ENCODE measurements around the gene ZBTB46.
"Not testable (repeated sequence)": the region's sequence is repeated elsewhere in the genome, so short reads cannot be mapped to it uniquely, and the experiment has no call there.

ZBTB46 gene

GRCh38 chr20:63734111-63734945 lies 96.7 kb downstream of the ZBTB46 start:
- DNase-seq (ENCODE audit: low spot score): no peak

DNA sequence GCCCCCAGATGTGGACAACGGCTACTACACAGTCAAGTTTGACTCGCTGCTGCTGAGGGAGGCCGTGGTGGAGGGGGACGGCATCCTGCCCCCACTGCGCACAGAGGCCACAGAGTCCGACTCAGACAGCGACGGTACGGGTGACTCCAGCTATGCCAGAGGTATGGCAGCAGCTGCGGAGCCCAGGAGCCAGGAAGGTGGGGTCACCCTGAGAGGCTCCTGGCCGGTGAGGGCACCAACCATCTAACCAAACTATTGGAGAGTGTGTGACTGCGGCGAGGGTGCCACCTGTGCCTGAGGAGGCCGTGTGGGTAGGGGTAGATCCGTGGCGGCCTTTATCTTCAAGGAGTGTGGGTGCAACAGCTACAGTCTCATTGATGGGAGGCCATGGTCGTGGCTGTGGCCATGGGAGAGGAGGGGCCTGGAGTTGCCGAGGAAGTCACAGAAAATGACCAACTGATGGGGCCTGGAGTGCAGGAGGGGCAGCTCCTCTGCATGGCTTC lies 97.4 kb downstream of the ZBTB46 start:
- DNase-seq (ENCODE audit: low spot score): no peak

DNA sequence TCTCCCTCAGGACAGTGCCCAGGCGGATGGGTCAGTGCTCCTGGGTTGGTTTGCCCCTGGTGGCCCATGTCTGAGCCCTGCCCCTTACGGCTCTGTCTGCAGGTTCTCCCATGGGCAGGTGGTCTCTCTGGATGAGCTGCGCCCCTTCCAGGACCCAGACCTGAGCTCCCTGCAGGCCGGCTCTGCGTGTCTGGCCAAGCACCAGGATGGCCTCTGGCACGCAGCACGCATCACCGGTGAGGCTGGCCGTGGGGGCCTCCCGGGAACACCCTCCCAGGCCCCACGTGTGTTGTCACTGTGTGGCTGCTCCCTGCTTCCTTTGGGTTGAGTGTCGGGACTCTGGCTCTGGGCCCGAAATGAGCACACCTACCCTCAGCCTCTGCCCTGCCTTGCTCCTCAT lies 97.9 kb downstream of the ZBTB46 start:
- no peak for DNase-seq (ENCODE audit: low spot score)

GRCh38 chr20:63732118-63733095 lies 98.7 kb downstream of the ZBTB46 start:
- no peak for DNase-seq (ENCODE audit: low spot score)

DNA sequence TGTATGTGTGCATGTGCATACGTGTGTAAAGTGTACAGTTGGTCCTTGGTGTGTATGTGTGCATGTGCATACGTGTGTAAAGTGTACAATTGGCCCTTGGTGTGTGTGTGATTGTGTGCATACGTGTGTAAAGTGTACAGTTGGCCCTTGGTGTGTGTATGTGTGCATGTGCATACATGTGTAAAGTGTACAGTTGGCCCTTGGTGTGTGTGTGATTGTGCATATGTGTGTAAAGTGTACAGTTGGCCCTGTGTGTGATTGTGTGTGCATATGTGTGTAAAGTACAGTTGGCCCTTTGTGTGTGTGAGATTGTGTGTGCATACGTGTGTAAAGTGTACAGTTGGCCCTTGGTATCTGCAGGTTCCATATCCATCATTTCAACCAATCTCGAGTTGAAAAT lies 99.7 kb downstream of the ZBTB46 start:
- DNase-seq (ENCODE audit: low spot score): no peak

- DNase-seq (ENCODE audit: low spot score): not testable (repeated sequence)
These were observed 100.8 kb downstream of the ZBTB46 start for GRCh38 chr20:63730189-63730733.

- DNase-seq (ENCODE audit: low spot score): not testable (repeated sequence)
These were observed 108.0 kb downstream of the ZBTB46 start for GRCh38 chr20:63722967-63723622.

- no peak for DNase-seq (ENCODE audit: low spot score)
These were observed 112.1 kb downstream of the ZBTB46 start for GRCh38 chr20:63718996-63719395.

- DNase-seq (ENCODE audit: low spot score): no peak
These were observed 116.2 kb downstream of the ZBTB46 start for GRCh38 chr20:63714858-63715257.

GRCh38 chr20:63712191-63712590 lies 118.9 kb downstream of the ZBTB46 start:
- no peak for DNase-seq (ENCODE audit: low spot score)

GRCh38 chr20:63711085-63711645 lies 119.9 kb downstream of the ZBTB46 start:
- DNase-seq (ENCODE audit: low spot score): no peak

GRCh38 chr20:63709149-63709527 lies 121.9 kb downstream of the ZBTB46 start:
- no peak for DNase-seq (ENCODE audit: low spot score)

DNA sequence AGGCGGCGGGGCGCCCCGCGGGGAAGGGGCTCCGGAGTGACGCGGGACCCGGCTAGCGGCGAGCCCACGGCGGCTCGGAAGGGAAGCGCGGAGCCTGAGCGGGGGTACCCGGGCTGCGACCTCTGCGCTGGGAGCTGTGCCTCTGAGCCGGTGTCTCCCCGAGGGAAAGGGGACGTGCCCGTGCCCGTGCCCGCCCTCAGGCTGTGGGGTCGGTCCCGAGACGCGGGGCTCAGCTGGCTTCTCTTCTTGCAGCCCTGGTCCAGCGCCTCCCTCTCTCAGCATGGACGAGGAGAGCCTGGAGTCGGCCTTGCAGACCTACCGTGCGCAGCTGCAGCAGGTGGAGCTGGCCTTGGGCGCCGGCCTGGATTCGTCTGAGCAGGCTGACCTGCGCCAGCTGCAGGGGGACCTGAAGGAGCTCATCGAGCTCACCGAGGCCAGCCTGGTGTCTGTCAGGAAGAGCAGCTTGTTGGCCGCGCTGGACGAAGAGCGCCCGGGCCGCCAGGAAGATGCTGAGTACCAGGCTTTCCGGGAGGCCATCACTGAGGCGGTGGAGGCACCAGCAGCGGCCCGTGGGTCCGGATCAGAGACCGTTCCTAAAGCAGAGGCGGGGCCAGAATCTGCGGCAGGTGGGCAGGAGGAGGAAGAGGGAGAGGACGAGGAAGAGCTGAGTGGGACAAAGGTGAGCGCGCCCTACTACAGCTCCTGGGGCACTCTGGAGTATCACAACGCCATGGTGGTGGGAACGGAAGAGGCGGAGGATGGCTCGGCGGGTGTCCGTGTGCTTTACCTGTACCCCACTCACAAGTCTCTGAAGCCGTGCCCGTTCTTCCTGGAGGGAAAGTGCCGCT lies 122.5 kb downstream of the ZBTB46 start:
- peak; percentile 18 for DNase-seq (ENCODE audit: low spot score)

- DNase-seq (ENCODE audit: low spot score): peak; percentile 95
These were observed 123.3 kb downstream of the ZBTB46 start, which contains the start of the genes ARFRP1 and ZGPAT for GRCh38 chr20:63707558-63708300. TSS of gene ARFRP1 (minus strand) at chr20:63707976. CDS start at chr20:63707091, 885 bp downstream. TSS of gene ZGPAT (plus strand) at chr20:63708039. CDS start at chr20:63708581, 542 bp downstream.

DNA sequence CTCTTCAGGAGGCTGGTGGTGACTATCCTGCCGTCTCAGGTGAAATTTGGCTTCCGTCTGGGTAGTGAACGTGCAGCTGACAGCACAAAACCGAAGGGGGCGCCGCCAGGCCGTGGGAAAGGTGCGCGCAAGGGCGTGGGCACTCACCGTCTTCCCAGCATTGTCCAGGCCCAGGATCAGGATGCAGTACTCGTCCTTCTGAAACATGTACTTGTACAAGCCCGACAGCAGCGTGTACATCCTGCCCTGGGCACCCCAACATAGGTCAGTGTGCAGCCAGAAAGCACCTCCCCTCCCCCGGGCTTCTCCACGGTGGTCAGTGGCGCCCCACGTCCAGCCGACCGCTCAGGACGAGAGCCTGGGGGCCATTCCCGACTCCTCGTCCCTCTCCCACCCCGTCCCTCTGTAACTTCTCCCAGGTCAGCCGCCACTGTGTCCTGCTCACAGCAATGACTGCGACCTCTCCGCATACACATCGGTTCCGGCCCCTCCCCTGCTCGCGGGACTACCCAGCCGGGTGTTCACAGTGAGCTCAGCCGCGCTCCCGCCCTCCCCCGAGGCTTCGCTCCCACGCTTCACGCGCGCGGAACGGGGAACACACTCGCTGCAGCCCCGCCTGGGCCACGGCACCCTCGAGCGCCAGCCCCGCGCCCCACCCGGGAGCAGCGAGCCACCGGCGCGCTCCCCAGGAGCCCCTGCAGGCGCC lies 124.1 kb downstream of the ZBTB46 start:
- DNase-seq (ENCODE audit: low spot score): peak; percentile 81

GRCh38 chr20:63706027-63706695 lies 124.9 kb downstream of the ZBTB46 start:
- peak; percentile 2 for DNase-seq (ENCODE audit: low spot score)

DNA sequence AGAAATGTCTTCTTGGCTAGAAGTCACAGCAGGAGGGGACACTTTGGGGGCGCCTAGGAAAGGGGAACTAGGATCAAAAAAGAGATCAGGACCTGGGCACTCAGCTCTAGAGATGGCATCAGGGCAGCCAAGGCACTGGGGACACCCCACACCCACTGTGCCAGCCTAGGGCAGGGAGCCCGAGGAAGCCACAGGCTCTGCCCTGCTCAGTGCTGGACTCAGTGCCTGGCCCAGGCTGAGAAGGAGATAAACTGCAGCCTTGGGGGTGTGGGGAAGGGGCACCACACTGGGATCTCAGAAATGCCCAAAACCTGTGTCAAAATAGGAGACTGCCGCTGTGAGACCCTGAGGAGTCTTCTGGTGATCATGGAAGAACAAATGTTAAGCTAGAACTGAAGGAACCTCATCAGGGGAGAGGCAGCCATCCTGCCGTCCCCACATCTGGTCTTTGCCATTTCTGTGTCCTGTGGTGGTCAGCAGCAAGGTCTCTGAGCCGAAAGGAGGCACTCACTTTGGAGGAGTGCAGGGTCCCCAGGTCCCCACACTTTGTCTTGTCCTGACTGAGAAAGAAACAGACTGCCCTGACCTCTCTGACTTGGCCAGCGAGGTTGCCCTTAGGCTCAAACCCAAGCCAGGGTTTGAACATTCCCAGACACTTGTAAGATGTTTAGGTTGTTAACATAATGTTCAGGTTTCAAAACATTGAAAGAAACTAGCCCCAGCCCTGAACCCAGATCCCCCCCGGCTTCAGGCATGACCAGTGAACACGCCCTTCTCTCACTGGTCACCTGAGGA lies 125.6 kb downstream of the ZBTB46 start:
- no peak for DNase-seq (ENCODE audit: low spot score)

- no peak for DNase-seq (ENCODE audit: low spot score)
These were observed 126.3 kb downstream of the ZBTB46 start for GRCh38 chr20:63704749-63705117.

Data from GM03348 (cell line).